Endothelial cell (in vitro differentiated cells): ENCODE data around the gene C12orf42. TPM values are rescaled to one million over a fixed set of nuclear protein-coding genes. Genes with fewer than 3 reads are reported as not detected.

ENCODE experiments used
- DNase-seq: peaks from one replicate; pipeline ENCODE4 v3.0.0; 2021; ENCODE audit warnings: low spot score
- H3K27ac Mint-ChIP-seq: one replicate; pipeline ENCODE4 v1.8.0; 2021; ENCODE audit warnings: mixed read lengths, inconsistent platforms; ENCODE audit not compliant: unreplicated experiment
- H3K27me3 Mint-ChIP-seq: one replicate; pipeline ENCODE4 v1.8.0; 2021; ENCODE audit warnings: mild to moderate bottlenecking, moderate library complexity, mixed read lengths, inconsistent platforms; ENCODE audit not compliant: unreplicated experiment
- H3K36me3 Mint-ChIP-seq: one replicate; pipeline ENCODE4 v1.8.0; 2021; ENCODE audit warnings: mild to moderate bottlenecking, low read depth, mixed read lengths, inconsistent platforms; ENCODE audit not compliant: unreplicated experiment
- H3K4me1 Mint-ChIP-seq: one replicate; pipeline ENCODE4 v1.8.0; 2021; ENCODE audit warnings: mild to moderate bottlenecking, mixed read lengths, inconsistent platforms; ENCODE audit not compliant: unreplicated experiment
- H3K4me3 Mint-ChIP-seq: one replicate; pipeline ENCODE4 v1.8.0; 2021; ENCODE audit warnings: mild to moderate bottlenecking, mixed read lengths, inconsistent platforms; ENCODE audit not compliant: unreplicated experiment
- H3K9me3 Mint-ChIP-seq: one replicate; pipeline ENCODE4 v1.8.0; 2021; ENCODE audit warnings: mixed read lengths, inconsistent platforms; ENCODE audit not compliant: unreplicated experiment
- CTCF ChIP-seq: fragments of 200-600 bp; sonication (generic); IDR thresholded peaks from one replicate; pipeline ENCODE4 v1.5.0; 2021; ENCODE audit warnings: antibody characterized with exemption; ENCODE audit not compliant: unreplicated experiment
- total RNA-seq: library from RNA; stranded (reverse); fragmentation: NEBNext Ultra II Directional; extraction: Animal tissue kit (Norgen Biotek cat#: 25700); gene quantifications from one replicate; pipeline ENCODE4 v1.2.1, GENCODE V29; 2021; ENCODE audit not compliant: unreplicated experiment

C12orf42 gene
- total RNA-seq, 1 donor from 2014 or later = 0.77 TPM

GRCh38 chr12:103519632-103520031, 23.9 kb upstream of the C12orf42 start:
- Mint-ChIP-seq H3K27ac (no peak overlapping the region), H3K4me1 (no peaks in the 10 kb centered on the region), H3K9me3 (no peaks in the 10 kb centered on the region), H3K36me3 (no peaks in the 10 kb centered on the region), H3K4me3 (no peak overlapping the region), H3K27me3 (no peaks in the 10 kb centered on the region)
- no peak for TF ChIP-seq CTCF
- no peak for DNase-seq

GRCh38 chr12:103518899-103519298, 23.1 kb upstream of the C12orf42 start:
- no peak for TF ChIP-seq CTCF
- H3K27me3 Mint-ChIP-seq = no peaks in the 10 kb centered on the region
- H3K4me3 Mint-ChIP-seq = no peak overlapping the region
- DNase-seq = no peak
- H3K9me3 Mint-ChIP-seq = no peaks in the 10 kb centered on the region
- H3K36me3 Mint-ChIP-seq = no peaks in the 10 kb centered on the region
- H3K27ac Mint-ChIP-seq = no peak overlapping the region
- no peaks in the 10 kb centered on the region for H3K4me1 Mint-ChIP-seq

GRCh38 chr12:103517161-103517560, 21.4 kb upstream of the C12orf42 start:
- no peak for DNase-seq
- Mint-ChIP-seq H3K9me3 (no peaks in the 10 kb centered on the region), H3K36me3 (no peaks in the 10 kb centered on the region), H3K27ac (no peak overlapping the region), H3K4me3 (no peak overlapping the region), H3K27me3 (no peaks in the 10 kb centered on the region), H3K4me1 (no peaks in the 10 kb centered on the region)
- TF ChIP-seq CTCF = no peak

- Mint-ChIP-seq H3K36me3 (no peaks in the 10 kb centered on the region), H3K27ac (no peak overlapping the region), H3K9me3 (no peaks in the 10 kb centered on the region), H3K4me1 (no peaks in the 10 kb centered on the region), H3K4me3 (no peak overlapping the region), H3K27me3 (no peaks in the 10 kb centered on the region)
- no peak for DNase-seq
- TF ChIP-seq CTCF = no peak
Observed at GRCh38 chr12:103515341-103515740, 19.6 kb upstream of the C12orf42 start.

GRCh38 chr12:103513875-103514274, 18.1 kb upstream of the C12orf42 start:
- H3K27ac Mint-ChIP-seq = no peak overlapping the region
- H3K9me3 Mint-ChIP-seq = no peaks in the 10 kb centered on the region
- no peaks in the 10 kb centered on the region for H3K27me3 Mint-ChIP-seq
- H3K4me3 Mint-ChIP-seq = no peak overlapping the region
- H3K36me3 Mint-ChIP-seq = no peaks in the 10 kb centered on the region
- TF ChIP-seq CTCF = no peak
- H3K4me1 Mint-ChIP-seq = no peaks in the 10 kb centered on the region
- no peak for DNase-seq
